HCT116 (cell line): ENCODE data around the gene FCN1. TPM values are rescaled to one million over a fixed set of nuclear protein-coding genes. Genes with fewer than 3 reads are reported as not detected.

ENCODE experiments used
- ATAC-seq: fragments of 200-7000 bp; cut with Tn5 transposase; 2 replicates; pipeline ENCODE4 v1.9.1; 2020; ENCODE audit warnings: mild to moderate bottlenecking, moderate library complexity
- BruUV-seq: library from RNA; stranded (reverse); fragments of 400-500 nt; replicated peaks from 2 replicates; lab custom pipeline; 2021; lab: Mats Ljungman, UMichigan
- CTCF ChIA-PET: fragments of 300-600 bp; sonication (Branson Sonifier 250); formaldehyde crosslinking; loops from one replicate; lab custom pipeline; 2021; ENCODE audit warnings: antibody characterized with exemption; lab: Charles Lee
- POLR2A ChIA-PET: fragments of 300-600, 350-600 bp; sonication (Branson Sonifier 250); formaldehyde crosslinking; loops from one replicate; lab custom pipeline; 2021; ENCODE audit warnings: antibody characterized with exemption; lab: Charles Lee
- RAD21 ChIA-PET, 2 experiments: fragments of 300-600 bp; sonication (Branson Sonifier 250); formaldehyde crosslinking; loops; one replicate each; lab custom pipeline; 2023; ENCODE audit warnings: low total read pairs in 2 of 2; ENCODE audit not compliant: uncharacterized antibody in 2 of 2, unreplicated experiment in 2 of 2, low non-redundant PET in 1 of 2; lab: Charles Lee
- DNase-seq: peaks from one replicate; pipeline ENCODE4 v3.0.0-alpha.2; 2010; ENCODE audit warnings: low read depth, low spot score
- H2AFZ ChIP-seq: fragments of 200-600 bp; shearing (Covaris generic), sonication (generic); 2 replicates; pipeline ENCODE4 v1.6.1; 2017; ENCODE audit warnings: low read depth, mixed run types, mixed read lengths, antibody characterized with exemption, low read length; ENCODE audit not compliant: poor library complexity, severe bottlenecking
- H3K27ac ChIP-seq: 2 replicates; pipeline ENCODE4 v1.5.1; 2012; ENCODE audit warnings: low read depth, low read length
- H3K27me3 ChIP-seq: fragments of 200-600 bp; sonication (generic); 2 replicates; pipeline ENCODE4 v1.6.1; 2016; ENCODE audit warnings: mixed run types, low read length, mixed read lengths; ENCODE audit not compliant: insufficient read depth
- H3K36me3 ChIP-seq, 2 experiments: fragments of 200-500 bp in 1 of 2; fragments of 200-600 bp in 1 of 2; sonication (Bioruptor generic) in 1 of 2; sonication (generic) in 1 of 2; 2 replicates each; pipeline versions ENCODE4 v1.5.1 to v1.6.1; 2014 to 2016; ENCODE audit warnings: low read length in 2 of 2, inconsistent platforms in 1 of 2, mixed read lengths in 1 of 2, mixed run types in 1 of 2; ENCODE audit not compliant: insufficient read depth in 2 of 2, control insufficient read depth in 1 of 2
- H3K4me1 ChIP-seq, 2 experiments: fragments of 200-600 bp in 1 of 2; sonication (generic) in 1 of 2; 2 replicates each; pipeline versions ENCODE4 v1.5.1 to v1.6.1; 2012 to 2017; ENCODE audit warnings: low read length in 2 of 2, inconsistent platforms in 1 of 2, mild to moderate bottlenecking in 1 of 2, mixed read lengths in 1 of 2, mixed run types in 1 of 2, moderate library complexity in 1 of 2; ENCODE audit not compliant: insufficient read depth in 2 of 2, control insufficient read depth in 1 of 2
- H3K4me2 ChIP-seq: fragments of 200-600 bp; sonication (generic); 2 replicates; pipeline ENCODE4 v1.6.1; 2017; ENCODE audit warnings: mixed run types, low read length, mixed read lengths
- H3K4me3 ChIP-seq, 2 experiments: fragments of 200-600 bp in 1 of 2; sonication (generic) in 1 of 2; replicated peaks in 1 of 2; 2 replicates each; pipeline ENCODE4 v1.5.1; 2011 to 2016; ENCODE audit warnings: low read length in 2 of 2, control low read depth in 1 of 2, low read depth in 1 of 2, mild to moderate bottlenecking in 1 of 2, mixed read lengths in 1 of 2, mixed run types in 1 of 2
- H3K79me2 ChIP-seq: fragments of 200-600 bp; sonication (generic); 2 replicates; pipeline ENCODE4 v1.6.1; 2017; ENCODE audit warnings: mild to moderate bottlenecking, mixed run types, low read length, moderate library complexity, mixed read lengths; ENCODE audit not compliant: insufficient read depth
- H3K9ac ChIP-seq: fragments of 200-600 bp; sonication (generic); 2 replicates; pipeline ENCODE4 v1.6.1; 2016; ENCODE audit warnings: low read length, mixed read lengths
- H3K9me2 ChIP-seq: fragments of 200-600 bp; sonication (generic), shearing (Covaris generic); 2 replicates; pipeline ENCODE4 v1.6.1; 2017; ENCODE audit warnings: mixed run types, mild to moderate bottlenecking, moderate library complexity; ENCODE audit not compliant: insufficient read depth
- H3K9me3 ChIP-seq, 2 experiments: fragments of 200-500 bp in 1 of 2; fragments of 200-600 bp in 1 of 2; sonication (Bioruptor generic) in 1 of 2; sonication (generic) in 1 of 2; 2 replicates each; pipeline ENCODE4 v1.6.1; 2014 to 2017; ENCODE audit warnings: low read length in 2 of 2, mixed read lengths in 2 of 2, inconsistent platforms in 1 of 2, low read depth in 1 of 2, mild to moderate bottlenecking in 1 of 2, mixed run types in 1 of 2, moderate library complexity in 1 of 2; ENCODE audit not compliant: control insufficient read depth in 1 of 2, insufficient read depth in 1 of 2
- H4K20me1 ChIP-seq: fragments of 200-600 bp; sonication (generic), shearing (Covaris generic); 2 replicates; pipeline ENCODE4 v1.6.1; 2017; ENCODE audit warnings: mixed run types, mild to moderate bottlenecking, moderate library complexity; ENCODE audit not compliant: insufficient read depth
- EGR1 ChIP-seq: IDR thresholded peaks from 2 replicates; pipeline ENCODE4 v1.6.1; 2012; ENCODE audit warnings: low read depth
- EZH2phosphoT487 ChIP-seq: fragments of 200-600 bp; IDR thresholded peaks from 2 replicates; pipeline ENCODE4 v1.6.1; 2018; ENCODE audit warnings: antibody characterized with exemption, borderline replicate concordance
- FOSL1 ChIP-seq: IDR thresholded peaks from 2 replicates; pipeline ENCODE4 v1.6.1; 2012; ENCODE audit warnings: low read depth
- POLR2AphosphoS5 ChIP-seq: IDR thresholded peaks from 2 replicates; pipeline ENCODE4 v1.6.1; 2011; ENCODE audit warnings: mild to moderate bottlenecking, low read depth, low read length, moderate library complexity
- SIN3A ChIP-seq: IDR thresholded peaks from 2 replicates; pipeline ENCODE4 v1.6.1; 2012; ENCODE audit warnings: low read depth
- SRF ChIP-seq: IDR thresholded peaks from 2 replicates; pipeline ENCODE4 v1.6.1; 2012; ENCODE audit warnings: low read depth
- TCF7L2 ChIP-seq: IDR thresholded peaks from 2 replicates; pipeline ENCODE4 v1.7.0; 2011; ENCODE audit warnings: borderline replicate concordance, inconsistent platforms; ENCODE audit not compliant: insufficient read depth, insufficient read length; ENCODE audit errors: extremely low read depth
- intact Hi-C: fragments of 100-400 bp; cut with micrococcal nuclease; formaldehyde crosslinking; loops from 2 replicates; pipeline ENCODE4 v1.10.0; 2022
- total RNA-seq: library from RNA; stranded (reverse); gene quantifications from one replicate; pipeline ENCODE4 v1.2.1, GENCODE V29; 2021; ENCODE audit not compliant: unreplicated experiment
- TF ChIP-seq, protein P1 (sequence below): IDR thresholded peaks from 2 replicates; pipeline ENCODE4 v1.6.1; 2011; ENCODE audit warnings: mild to moderate bottlenecking, low read length, moderate library complexity; ENCODE audit not compliant: insufficient replicate concordance; ENCODE audit errors: extremely low read depth
- TF ChIP-seq, protein P2 (sequence below): IDR thresholded peaks from 2 replicates; pipeline ENCODE4 v1.6.1; 2012

FCN1 gene
- total RNA-seq, 1 experiment from 2014 or later = not detected

DNA sequence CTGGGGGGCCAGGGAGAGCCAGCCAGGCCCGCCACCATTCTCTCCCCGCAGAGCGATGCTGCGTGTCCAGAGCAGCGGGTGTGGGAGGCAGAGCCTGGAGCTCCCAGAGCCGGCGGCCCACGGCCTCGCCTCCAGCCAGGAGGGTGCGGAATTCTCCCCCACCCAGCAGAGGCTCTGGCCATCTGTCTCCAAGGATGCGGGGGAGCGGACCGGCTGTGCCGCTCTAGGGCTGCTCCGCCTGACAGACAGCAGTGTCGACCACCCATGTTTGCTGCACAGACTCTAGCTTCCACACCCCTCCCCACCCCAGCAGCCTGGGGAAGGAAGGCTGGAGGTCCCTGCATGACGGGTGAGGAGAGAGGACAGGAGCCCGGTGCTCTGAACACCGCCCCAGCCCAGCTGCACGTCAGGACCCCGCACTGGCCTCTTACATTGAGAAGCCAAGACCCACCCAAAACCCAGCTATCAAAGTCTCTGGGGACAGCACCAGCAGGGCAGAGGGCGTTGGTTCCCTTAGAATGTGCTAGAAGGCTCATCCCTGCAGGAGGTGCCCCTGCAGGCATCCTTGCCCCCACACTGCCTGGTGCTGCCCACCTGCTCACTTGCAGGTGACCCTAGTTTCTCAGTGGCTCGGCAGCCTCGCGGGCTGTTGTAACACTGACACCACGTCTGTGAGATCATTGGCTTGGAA, 29.7 kb upstream of the FCN1 start:
- H2AFZ ChIP-seq = no peak overlapping the region
- intact Hi-C loops = no loop called here
- no peaks in the 10 kb centered on the region for H3K9me2 ChIP-seq
- H3K27ac ChIP-seq = no peak overlapping the region; the same call in 1 of the 2 replicates
- ATAC-seq = no peak
- no peaks in the 10 kb centered on the region for H3K36me3 ChIP-seq
- ChIA-PET CTCF (no interaction called here), RAD21 (no interaction called here), POLR2A (no interaction called here)
- no peak overlapping the region for H3K9ac ChIP-seq
- no peaks in the 10 kb centered on the region for H4K20me1 ChIP-seq
- no peak overlapping the region for H3K4me3 ChIP-seq
- H3K79me2 ChIP-seq = no peaks in the 10 kb centered on the region
- no TSS peak for BruUV-seq
- no peaks in the 10 kb centered on the region for H3K4me1 ChIP-seq
- H3K9me3 ChIP-seq = no peaks in the 10 kb centered on the region
- TF ChIP-seq SIN3A (no peak), EZH2phosphoT487 (no peak), EGR1 (no peak), POLR2AphosphoS5 (no peak), FOSL1 (no peak), TCF7L2 (no peak), SRF (no peak)
- TF ChIP-seq, protein P1, sequence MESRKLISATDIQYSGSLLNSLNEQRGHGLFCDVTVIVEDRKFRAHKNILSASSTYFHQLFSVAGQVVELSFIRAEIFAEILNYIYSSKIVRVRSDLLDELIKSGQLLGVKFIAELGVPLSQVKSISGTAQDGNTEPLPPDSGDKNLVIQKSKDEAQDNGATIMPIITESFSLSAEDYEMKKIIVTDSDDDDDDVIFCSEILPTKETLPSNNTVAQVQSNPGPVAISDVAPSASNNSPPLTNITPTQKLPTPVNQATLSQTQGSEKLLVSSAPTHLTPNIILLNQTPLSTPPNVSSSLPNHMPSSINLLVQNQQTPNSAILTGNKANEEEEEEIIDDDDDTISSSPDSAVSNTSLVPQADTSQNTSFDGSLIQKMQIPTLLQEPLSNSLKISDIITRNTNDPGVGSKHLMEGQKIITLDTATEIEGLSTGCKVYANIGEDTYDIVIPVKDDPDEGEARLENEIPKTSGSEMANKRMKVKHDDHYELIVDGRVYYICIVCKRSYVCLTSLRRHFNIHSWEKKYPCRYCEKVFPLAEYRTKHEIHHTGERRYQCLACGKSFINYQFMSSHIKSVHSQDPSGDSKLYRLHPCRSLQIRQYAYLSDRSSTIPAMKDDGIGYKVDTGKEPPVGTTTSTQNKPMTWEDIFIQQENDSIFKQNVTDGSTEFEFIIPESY = no peak
- TF ChIP-seq, protein P2, sequence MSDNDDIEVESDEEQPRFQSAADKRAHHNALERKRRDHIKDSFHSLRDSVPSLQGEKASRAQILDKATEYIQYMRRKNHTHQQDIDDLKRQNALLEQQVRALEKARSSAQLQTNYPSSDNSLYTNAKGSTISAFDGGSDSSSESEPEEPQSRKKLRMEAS = no peak
- DNase-seq = no peak
- H3K27me3 ChIP-seq = peaks cover 11% of the 10 kb centered on the region; the same call in 1 of the 2 replicates
- no peak overlapping the region for H3K4me2 ChIP-seq
